ENCODE measurements around the gene ZNF608.
A peak's percentile ranks its signal among the peaks of the same experiment; 100 is the strongest.

ZNF608 gene

GRCh38 chr5:124697933-124698591 is 48.4 kb downstream of the ZNF608 start:
- DNase-seq (ENCODE audit: insufficient read length): no peak
- FAIRE-seq: no peak
- TF ChIP-seq POLR2AphosphoS5 (IDR thresholded peaks at IDR 0.05; ENCODE audit: low read depth, low read length) (no peak), POLR2A (IDR thresholded peaks at IDR 0.05; ENCODE audit: low read depth, low read length) (no peak), TAF1 (IDR thresholded peaks at IDR 0.05; ENCODE audit: borderline replicate concordance, low read depth, low read length) (no peak)

DNA sequence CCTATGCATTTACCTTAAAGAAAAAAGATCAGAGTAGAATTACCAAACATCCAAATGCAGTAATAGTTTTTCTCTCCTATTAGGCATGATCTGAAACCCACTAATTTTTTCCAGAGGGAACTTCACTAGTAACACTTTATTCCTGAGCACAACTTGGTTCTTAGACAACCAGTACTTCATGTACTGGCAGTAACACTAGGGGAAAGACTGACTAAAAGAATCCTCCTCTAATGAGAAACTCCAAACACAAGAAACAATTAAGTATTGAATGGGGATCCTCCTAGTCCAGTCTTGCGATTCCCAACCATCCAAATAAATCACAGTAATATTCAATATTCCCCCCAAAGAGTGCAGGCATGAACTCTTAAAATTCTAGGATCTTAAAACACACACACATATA is 48.9 kb downstream of the ZNF608 start:
- no peak for FAIRE-seq
- no peak for DNase-seq (ENCODE audit: insufficient read length)

DNA sequence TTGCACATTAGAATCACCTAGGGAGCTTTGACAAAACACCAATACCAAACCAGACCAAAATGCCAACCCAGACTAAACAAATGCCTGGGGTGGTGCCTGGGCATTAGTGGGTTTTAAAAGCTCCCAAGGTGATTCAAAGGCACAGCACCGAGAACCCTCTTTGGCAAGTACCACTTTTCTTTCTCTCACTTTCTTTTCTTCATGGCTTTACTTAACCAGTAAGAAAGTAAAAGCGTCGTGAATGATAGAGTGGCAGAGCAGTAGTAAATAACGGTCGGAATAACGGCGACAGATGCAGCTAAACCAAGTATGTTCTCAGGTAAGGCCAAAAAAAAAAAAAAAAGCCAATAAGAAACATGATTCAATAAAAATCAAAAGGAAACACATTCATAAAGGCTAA is 49.5 kb downstream of the ZNF608 start:
- FAIRE-seq (peak; percentile 27), DNase-seq (ENCODE audit: insufficient read length) (no peak)

More for the DNA sequence above, 48.9 kb downstream of the ZNF608 start:
- TF ChIP-seq POLR2A (IDR thresholded peaks at IDR 0.05; ENCODE audit: low read depth, low read length): no peak
- no peak for TF ChIP-seq TAF1 (IDR thresholded peaks at IDR 0.05; ENCODE audit: borderline replicate concordance, low read depth, low read length)
- no peak for TF ChIP-seq POLR2AphosphoS5 (IDR thresholded peaks at IDR 0.05; ENCODE audit: low read depth, low read length)

More for the DNA sequence above, 49.5 kb downstream of the ZNF608 start:
- TF ChIP-seq TAF1 (IDR thresholded peaks at IDR 0.05; ENCODE audit: borderline replicate concordance, low read depth, low read length) (no peak), POLR2AphosphoS5 (IDR thresholded peaks at IDR 0.05; ENCODE audit: low read depth, low read length) (no peak), POLR2A (IDR thresholded peaks at IDR 0.05; ENCODE audit: low read depth, low read length) (no peak)
